Heart right ventricle (tissue), 16 donors: Measurements from ENCODE around the gene CRYGC. TPM values are rescaled to one million over a fixed set of nuclear protein-coding genes. Genes with fewer than 3 reads are reported as not detected.
"Not testable (repeated sequence)": the region's sequence is repeated elsewhere in the genome, so short reads cannot be mapped to it uniquely, and the experiment has no call there.

Experiments
- ATAC-seq, 8 donors: fragments of 200-7000 bp; cut with Tn5 transposase; one replicate each; pipeline ENCODE4 v1.9.1; 2020; ENCODE audit warnings: mild to moderate bottlenecking in 8 of 8, moderate library complexity in 8 of 8, moderate number of reproducible peaks in 1 of 8
- DNase-seq, 2 donors: peaks; one replicate each; pipeline ENCODE4 v3.0.0-alpha.2; 2020
- H3K27ac ChIP-seq, 10 donors: fragments of 200-600 bp; sonication (generic) in 2 of 10; one replicate each; pipeline versions ENCODE4 v1.5.0 to v1.8.0; 2020 to 2022; ENCODE audit warnings: mild to moderate bottlenecking in 3 of 10
- H3K27me3 ChIP-seq, 7 donors: fragments of 200-600 bp; one replicate each; pipeline ENCODE4 v1.8.0; 2021 to 2022; ENCODE audit warnings: mild to moderate bottlenecking in 2 of 7
- H3K36me3 ChIP-seq, 9 donors: fragments of 200-600 bp; sonication (generic) in 1 of 9; one replicate each; pipeline versions ENCODE4 v1.5.0 to v1.8.0; 2020 to 2022; ENCODE audit warnings: mild to moderate bottlenecking in 2 of 9
- H3K4me1 ChIP-seq, 9 donors: fragments of 200-600 bp; sonication (generic) in 1 of 9; one replicate each; pipeline versions ENCODE4 v1.5.0 to v1.8.0; 2020 to 2022; ENCODE audit warnings: mild to moderate bottlenecking in 4 of 9
- H3K4me3 ChIP-seq, 10 donors: fragments of 200-600 bp; sonication (generic) in 2 of 10; one replicate each; pipeline versions ENCODE4 v1.5.0 to v1.8.0; 2020 to 2022; ENCODE audit warnings: mild to moderate bottlenecking in 7 of 10, moderate library complexity in 2 of 10
- H3K9me3 ChIP-seq, 11 donors: fragments of 200-600 bp in 10 of 11; sonication (generic) in 2 of 11; one replicate each; pipeline versions ENCODE4 v1.5.0 to v1.8.0; 2013 to 2022; ENCODE audit warnings: mild to moderate bottlenecking in 2 of 11, control low read depth in 1 of 11, moderate library complexity in 1 of 11
- CTCF ChIP-seq, 9 donors: fragments of 200-600 bp; sonication (generic) in 2 of 9; IDR thresholded peaks; one replicate each; pipeline versions ENCODE4 v1.5.0 to v1.8.0; 2021 to 2022; ENCODE audit warnings: antibody characterized with exemption in 9 of 9, mild to moderate bottlenecking in 5 of 9, moderate library complexity in 1 of 9
- WGBS, 2 donors: extraction: QIAGEN DNeasy Blood & Tissue Kit; methylation state at CpG; one replicate each; pipeline ENCODE4 v1.1.7; 2013; ENCODE audit warnings: inconsistent platforms in 1 of 2; 5-methylcytosine and 5-hydroxymethylcytosine counted together
- intact Hi-C, 10 donors: fragments of 100-400 bp; cut with DNase I; formaldehyde crosslinking; loops; one replicate each; pipeline versions ENCODE4 v1.11.1 to v1.14.2; 2022
- polyA plus RNA-seq, 2 donors: library from polyadenylated mRNA; stranded (reverse); fragments of 200-250 nt; gene quantifications; one replicate each; pipeline ENCODE4 v1.2.3, GENCODE V29; 2013
- total RNA-seq, 10 donors: library from RNA; stranded (reverse); fragmentation: NEBNext Ultra II Directional in 3 of 10; extraction: Animal tissue kit (Norgen Biotek cat#: 25700) in 3 of 10; gene quantifications; one replicate each; pipeline versions ENCODE4 v1.2.1 to v1.2.4, GENCODE V29; 2021 to 2023
- donor health status: Arrhythmogenic right ventricular cardiomyopathy.
- donor health status: ischemic (EF 13 %, LVEDD 7.1; RV severe dilation, severe dysfunction).
- donor health status: healthy with polysubstance abuse.
- donor health status: DM: no; HTN: yes; CAD: no.
- donor health status: DM: no; HTN: no; CAD: no.
- donor health status: ischemic (EF 25% LVEDD 6.9; RV normal size, moderate dysfunction).
- donor health status: ischemic (EF 25% LVEDD 5.7; RV mildly dilated, moderate dysfunction).
- donor health status: healthy.
- donor health status: DM: yes; HTN: yes; CAD: no.
- donor health status: Ischemic cardiomyopathy.
- donor health status: ischemic (EF 35%, LVEDD 5.7; RV mildly dilated, moderate dysfunction).
- donor health status: nonischemic (EF 11% LVEDD 7.7; RV severe dilation, severe dysfunction).
- donor health status: DM: yes; HTN: yes; CAD: no.
- donor health status: PGD.
- donor health status: ischemic (EF 29% LVEDD 5.4; RV normal size, mild dysfunction).
- donor health status: nonischemic (EF 23%, LVEDD 6.1; RV moderate dilation, normal function).

CRYGC gene
- total and polyA plus RNA-seq, 12 donors: not detected

GRCh38 chr2:208142925-208143799, 13.5 kb upstream of the CRYGC start:
- no peak overlapping the region for H3K27ac ChIP-seq
- H3K27me3 ChIP-seq: no peaks in the 10 kb centered on the region
- no peak overlapping the region for H3K4me3 ChIP-seq
- no peaks in the 10 kb centered on the region for H3K36me3 ChIP-seq
- no peak for TF ChIP-seq CTCF (IDR thresholded peaks at IDR 0.05)
- no peak for ATAC-seq
- intact Hi-C loops: no loop called here
- WGBS, 2 donors: 55 to 87% methylated on average over 12 to 14 of the region's 14 CpGs
- no peaks in the 10 kb centered on the region for H3K4me1 ChIP-seq
- no peak for DNase-seq
- H3K9me3 ChIP-seq: peaks cover 0 to 5% (median 0%) of the 10 kb centered on the region in 11 donors

DNA sequence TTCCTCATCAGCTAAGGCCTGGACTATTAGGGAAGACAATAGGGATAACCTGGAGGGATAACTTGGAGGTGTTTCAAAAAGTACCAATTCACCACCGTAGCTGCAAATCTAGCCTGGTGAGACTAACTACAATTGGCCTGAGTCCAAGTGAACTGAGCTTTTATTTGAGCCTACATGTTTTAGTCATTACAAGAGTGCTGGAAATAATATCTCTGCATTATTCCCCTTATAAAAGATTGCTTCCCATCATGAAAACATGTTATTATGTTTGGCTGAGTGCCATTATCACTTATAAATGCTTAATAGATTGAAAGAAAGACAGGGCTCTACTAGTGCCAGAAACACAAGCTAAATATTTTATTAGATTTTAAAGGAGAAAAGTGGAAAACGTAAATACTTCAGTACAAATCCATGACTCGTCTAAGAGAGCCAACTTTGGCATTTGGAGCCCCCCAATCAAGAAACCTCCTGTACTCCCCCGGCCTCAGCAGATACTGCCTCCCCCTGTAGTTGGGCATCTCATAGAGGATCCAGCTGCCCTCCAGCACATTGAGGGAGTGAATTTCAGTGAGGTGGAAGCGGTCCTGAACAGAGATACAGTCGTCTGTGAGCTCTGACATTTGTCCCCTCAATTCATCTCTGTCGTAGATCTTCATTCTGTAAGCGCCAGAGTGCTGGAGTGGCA, 12.8 kb upstream of the CRYGC start:
- H3K36me3 ChIP-seq: no peaks in the 10 kb centered on the region
- DNase-seq (no peak), ATAC-seq (no peak)
- TF ChIP-seq CTCF (IDR thresholded peaks at IDR 0.05): no peak
- no peaks in the 10 kb centered on the region for H3K4me1 ChIP-seq
- H3K27me3 ChIP-seq: no peaks in the 10 kb centered on the region
- WGBS, 2 donors: 44 to 52% methylated on average over 8 of the region's 8 CpGs
- H3K9me3 ChIP-seq: peaks cover 0 to 9% (median 0%) of the 10 kb centered on the region in 11 donors
- H3K27ac ChIP-seq: no peak overlapping the region
- H3K4me3 ChIP-seq: no peak overlapping the region
- intact Hi-C loops: no loop called here

- Histone ChIP-seq H3K27me3 (peaks cover 0 to 3% (median 0%) of the 10 kb centered on the region in 7 donors), H3K9me3 (peaks cover 0 to 9% (median 0%) of the 10 kb centered on the region in 11 donors), H3K27ac (no peak overlapping the region), H3K36me3 (no peaks in the 10 kb centered on the region), H3K4me1 (no peaks in the 10 kb centered on the region), H3K4me3 (no peak overlapping the region)
- ATAC-seq: no peak
- no peak for DNase-seq
- intact Hi-C loops: no loop called here
- 85 to 87% methylated on average over 18 of the region's 18 CpGs for whole genome bisulfite sequencing, 2 donors
- TF ChIP-seq CTCF (IDR thresholded peaks at IDR 0.05): no peak
Observed at GRCh38 chr2:208139447-208139846, 9.8 kb upstream of the CRYGC start.

GRCh38 chr2:208138334-208138733, 8.7 kb upstream of the CRYGC start:
- H3K27ac ChIP-seq, H3K4me3 ChIP-seq, DNase-seq, H3K4me1 ChIP-seq, H3K27me3 ChIP-seq, ATAC-seq, H3K36me3 ChIP-seq, intact Hi-C loops, H3K9me3 ChIP-seq: not testable (repeated sequence)
- 92 to 97% methylated on average over 7 of the region's 7 CpGs for WGBS, 2 donors
